Measurements from ENCODE around the gene NRXN2. TPM values are rescaled to one million over a fixed set of nuclear protein-coding genes. Genes with fewer than 3 reads are reported as not detected.

The NRXN2 gene
- total and polyA plus RNA-seq, 2 of the 13 experiments (the other 11 are each of a cell fraction or from before 2014, with no cell fraction given), result not detected

GRCh38 chr11:64742889-64743590 lies 20.0 kb upstream of the NRXN2 start (continued):
- TF ChIP-seq ARID4A (CRISPR knock-in tag; IDR thresholded peaks at IDR 0.05; ENCODE audit: borderline replicate concordance), result peak; percentile 22; the same call in 1 of the 2 replicates
- TF ChIP-seq ZNF235 (CRISPR knock-in tag; IDR thresholded peaks at IDR 0.05; ENCODE audit: borderline replicate concordance), result no peak
- TF ChIP-seq GATAD1 (CRISPR knock-in tag; IDR thresholded peaks at IDR 0.05), result no peak
- TF ChIP-seq ZFP90 (CRISPR knock-in tag; IDR thresholded peaks at IDR 0.05; ENCODE audit: borderline replicate concordance), result no peak
- TF ChIP-seq SIN3A (IDR thresholded peaks at IDR 0.05; ENCODE audit: borderline replicate concordance, low read depth, low read length), result no peak
- TF ChIP-seq GABPB1 (CRISPR knock-in tag; IDR thresholded peaks at IDR 0.05), result peak; percentile 64; the same call in 1 of the 2 replicates
- TF ChIP-seq GATA4 (IDR thresholded peaks at IDR 0.05; ENCODE audit: borderline replicate concordance, low read depth), result no peak
- TF ChIP-seq ZNF788 (CRISPR knock-in tag; IDR thresholded peaks at IDR 0.05; ENCODE audit: borderline replicate concordance), result no peak
- peak; percentile 75 for TF ChIP-seq RAD21 (CRISPR knock-in tag; IDR thresholded peaks at IDR 0.05)
- TF ChIP-seq CHCHD3 (CRISPR knock-in tag; IDR thresholded peaks at IDR 0.05), result no peak
- TF ChIP-seq, protein P1, sequence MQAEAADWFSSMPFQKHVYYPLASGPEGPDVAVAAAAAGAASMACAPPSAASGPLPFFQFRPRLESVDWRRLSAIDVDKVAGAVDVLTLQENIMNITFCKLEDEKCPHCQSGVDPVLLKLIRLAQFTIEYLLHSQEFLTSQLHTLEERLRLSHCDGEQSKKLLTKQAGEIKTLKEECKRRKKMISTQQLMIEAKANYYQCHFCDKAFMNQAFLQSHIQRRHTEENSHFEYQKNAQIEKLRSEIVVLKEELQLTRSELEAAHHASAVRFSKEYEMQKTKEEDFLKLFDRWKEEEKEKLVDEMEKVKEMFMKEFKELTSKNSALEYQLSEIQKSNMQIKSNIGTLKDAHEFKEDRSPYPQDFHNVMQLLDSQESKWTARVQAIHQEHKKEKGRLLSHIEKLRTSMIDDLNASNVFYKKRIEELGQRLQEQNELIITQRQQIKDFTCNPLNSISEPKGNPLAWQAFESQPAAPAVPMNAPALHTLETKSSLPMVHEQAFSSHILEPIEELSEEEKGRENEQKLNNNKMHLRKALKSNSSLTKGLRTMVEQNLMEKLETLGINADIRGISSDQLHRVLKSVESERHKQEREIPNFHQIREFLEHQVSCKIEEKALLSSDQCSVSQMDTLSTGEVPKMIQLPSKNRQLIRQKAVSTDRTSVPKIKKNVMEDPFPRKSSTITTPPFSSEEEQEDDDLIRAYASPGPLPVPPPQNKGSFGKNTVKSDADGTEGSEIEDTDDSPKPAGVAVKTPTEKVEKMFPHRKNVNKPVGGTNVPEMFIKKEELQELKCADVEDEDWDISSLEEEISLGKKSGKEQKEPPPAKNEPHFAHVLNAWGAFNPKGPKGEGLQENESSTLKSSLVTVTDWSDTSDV (CRISPR knock-in tag; IDR thresholded peaks at IDR 0.05), result no peak
- no peak for TF ChIP-seq PAWR (CRISPR knock-in tag; IDR thresholded peaks at IDR 0.05; ENCODE audit: borderline replicate concordance)
- peak; percentile 17; the same call in 1 of the 2 replicates for TF ChIP-seq SALL1 (CRISPR knock-in tag; IDR thresholded peaks at IDR 0.05)
- TF ChIP-seq EED (CRISPR knock-in tag; IDR thresholded peaks at IDR 0.05), result no peak
- no peak for TF ChIP-seq NAIF1 (CRISPR knock-in tag; IDR thresholded peaks at IDR 0.05; ENCODE audit: borderline replicate concordance)
- no peak for TF ChIP-seq NFAT5 (CRISPR knock-in tag; IDR thresholded peaks at IDR 0.05)
- TF ChIP-seq ZNF746 (CRISPR knock-in tag; IDR thresholded peaks at IDR 0.05), result 0 out of 2 replicates have a peak, but pooled peaks have one; percentile 37
